HG02642 (cell line): ENCODE data around the gene SH3PXD2B.
A peak's percentile ranks its signal among the peaks of the same experiment; 100 is the strongest.
"Not testable (repeated sequence)": the region's sequence is repeated elsewhere in the genome, so short reads cannot be mapped to it uniquely, and the experiment has no call there.

Experiments used
- ATAC-seq: cut with Tn5 transposase; IDR thresholded peaks from one replicate; pipeline ENCODE4 v1.9.1; 2021; ENCODE audit warnings: mild to moderate bottlenecking; ENCODE audit not compliant: unreplicated experiment, poor library complexity

SH3PXD2B gene

DNA sequence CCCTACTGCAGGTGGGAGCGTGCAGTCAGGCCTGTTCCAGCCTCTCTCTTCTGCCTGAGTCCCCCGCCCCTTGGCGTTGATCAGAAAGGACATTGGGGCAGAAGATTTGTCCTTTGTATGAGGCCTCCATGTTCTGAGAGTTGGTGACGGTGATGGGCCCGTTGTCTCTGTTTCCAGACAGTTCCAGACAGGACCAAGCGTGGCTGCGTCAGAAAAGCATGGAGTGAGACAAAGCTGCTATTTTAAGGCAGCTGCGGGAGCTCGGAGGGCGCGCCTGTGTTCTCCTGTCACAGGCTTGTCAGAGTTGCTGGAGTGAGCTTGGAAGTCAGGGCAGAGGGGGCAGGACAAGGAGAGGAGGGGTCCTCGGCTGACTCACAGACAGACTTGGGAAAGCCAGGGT lies 32.1 kb upstream of the SH3PXD2B start:
- no peak for ATAC-seq

GRCh38 chr5:172485511-172486202 lies 31.3 kb upstream of the SH3PXD2B start:
- no peak for ATAC-seq

- ATAC-seq = no peak
Observed at GRCh38 chr5:172484664-172485063, 30.3 kb upstream of the SH3PXD2B start.

GRCh38 chr5:172482156-172483020 lies 28.1 kb upstream of the SH3PXD2B start:
- ATAC-seq = no peak

- no peak for ATAC-seq
Observed at GRCh38 chr5:172481011-172481800, 26.9 kb upstream of the SH3PXD2B start.

DNA sequence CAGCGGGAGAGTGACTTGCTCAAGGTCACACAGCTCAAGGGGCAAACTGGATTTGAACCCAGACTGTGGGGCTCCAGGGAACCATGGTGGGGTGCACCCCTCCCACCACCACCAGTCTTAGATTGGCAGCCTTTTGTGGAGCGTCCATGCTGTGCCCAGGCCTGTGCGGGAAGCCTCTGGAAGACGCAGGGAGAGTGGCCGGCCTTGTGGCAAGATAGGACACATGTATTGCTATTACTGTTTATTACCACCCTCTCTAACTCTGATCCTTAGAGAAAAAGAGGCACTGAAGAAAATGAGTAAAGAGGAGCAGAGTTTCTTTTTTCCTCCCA lies 25.4 kb upstream of the SH3PXD2B start:
- no peak for ATAC-seq

DNA sequence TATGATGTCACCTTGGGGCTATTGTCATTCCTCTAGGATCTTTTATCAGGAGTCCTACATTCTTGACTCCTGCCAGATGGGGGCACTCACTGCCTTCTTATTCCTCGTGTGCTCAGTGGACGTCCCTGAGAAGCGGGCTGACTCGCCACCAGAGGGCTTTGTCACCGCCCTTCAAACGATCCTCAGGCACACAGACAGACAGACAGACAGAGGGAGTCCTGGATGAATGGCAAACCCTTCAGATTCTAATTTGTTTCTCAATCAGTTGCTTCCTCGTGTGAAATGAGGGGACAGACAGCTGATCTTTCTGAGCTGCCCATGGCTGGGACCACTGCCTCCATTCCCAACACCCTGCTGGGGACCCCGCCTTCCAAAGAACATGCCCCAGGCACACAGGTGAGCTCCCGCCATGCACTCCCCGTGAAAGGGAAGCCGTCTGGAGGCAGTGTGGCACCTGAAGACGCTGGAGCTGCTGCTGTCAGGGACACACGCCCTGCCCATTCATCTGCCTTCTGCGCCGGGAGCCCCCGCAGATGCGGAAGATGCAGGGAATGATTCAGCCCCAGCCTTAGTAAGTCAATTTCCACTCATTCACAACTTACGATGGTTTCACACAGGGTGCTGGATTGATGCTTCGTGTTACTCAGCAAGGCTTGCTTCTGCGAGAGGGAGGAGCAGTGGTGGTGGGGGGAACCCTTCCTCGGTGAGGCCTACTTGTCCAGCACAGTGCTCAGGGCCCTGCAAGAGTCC lies 24.9 kb upstream of the SH3PXD2B start:
- peak; percentile 70 for ATAC-seq

GRCh38 chr5:172478695-172479033 lies 24.3 kb upstream of the SH3PXD2B start:
- not testable (repeated sequence) for ATAC-seq

DNA sequence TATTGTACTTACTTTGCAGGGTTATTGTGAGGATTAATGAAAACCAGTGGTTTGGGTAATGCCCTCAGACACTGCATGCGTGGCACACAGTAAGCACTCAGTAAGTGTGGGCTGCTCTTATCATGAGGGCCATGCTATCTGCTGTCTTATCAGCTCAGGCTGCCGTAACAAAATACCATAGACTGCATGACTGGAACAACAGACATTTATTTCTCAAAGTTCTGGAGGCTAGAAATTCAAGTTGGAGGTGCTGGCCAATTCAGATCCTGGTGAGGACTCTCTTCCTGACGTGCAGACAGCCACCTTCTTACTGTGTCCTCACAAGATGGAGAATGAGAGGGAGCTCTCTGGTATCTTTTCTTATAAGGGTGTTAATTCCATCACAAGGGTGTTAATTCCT lies 23.9 kb upstream of the SH3PXD2B start:
- ATAC-seq = no peak

DNA sequence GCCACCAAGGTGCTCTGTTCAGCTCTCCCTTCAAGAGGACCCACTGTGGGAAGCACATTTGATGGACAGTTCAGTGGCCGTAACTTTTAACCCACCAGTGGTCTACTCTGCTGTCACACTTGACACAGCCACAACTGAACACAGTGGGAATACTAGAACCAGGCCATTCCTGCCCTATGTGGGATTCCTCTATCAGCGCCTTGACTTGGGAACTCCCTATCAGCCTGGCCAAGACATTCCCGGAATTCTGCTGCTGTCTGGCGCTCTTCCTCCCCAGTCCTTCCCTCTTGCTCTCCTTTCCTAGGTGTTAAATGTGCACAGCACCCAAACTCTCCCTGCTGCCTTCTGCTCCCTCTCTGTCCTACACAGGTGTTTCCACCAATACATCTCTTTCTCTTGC lies 23.1 kb upstream of the SH3PXD2B start:
- ATAC-seq = no peak

DNA sequence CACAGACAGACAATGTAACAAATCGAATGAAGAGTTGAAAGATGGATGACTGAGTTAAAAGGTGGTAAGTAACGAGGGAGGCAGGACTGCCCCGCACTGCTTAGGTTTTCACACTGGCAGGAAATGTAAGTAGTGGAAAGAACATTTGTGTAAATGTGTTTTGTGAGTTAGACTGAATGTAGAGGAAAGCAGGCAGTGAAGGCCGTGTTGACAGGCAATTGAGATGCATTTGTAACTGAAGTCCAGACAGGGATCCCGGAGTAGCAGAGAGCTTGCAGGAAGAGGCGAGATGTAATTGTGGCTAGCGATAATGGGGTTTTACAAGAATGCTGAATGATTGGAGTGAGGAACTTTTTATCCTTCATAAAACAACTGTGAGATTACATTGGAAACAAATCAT lies 20.0 kb upstream of the SH3PXD2B start:
- no peak for ATAC-seq

- ATAC-seq = no peak
Observed at GRCh38 chr5:172473427-172473826, 19.1 kb upstream of the SH3PXD2B start.

- ATAC-seq = no peak
Observed at GRCh38 chr5:172469697-172470096, 15.4 kb upstream of the SH3PXD2B start.

GRCh38 chr5:172466062-172466461 lies 11.7 kb upstream of the SH3PXD2B start:
- no peak for ATAC-seq

- no peak for ATAC-seq
Observed at GRCh38 chr5:172463031-172463430, 8.7 kb upstream of the SH3PXD2B start.

DNA sequence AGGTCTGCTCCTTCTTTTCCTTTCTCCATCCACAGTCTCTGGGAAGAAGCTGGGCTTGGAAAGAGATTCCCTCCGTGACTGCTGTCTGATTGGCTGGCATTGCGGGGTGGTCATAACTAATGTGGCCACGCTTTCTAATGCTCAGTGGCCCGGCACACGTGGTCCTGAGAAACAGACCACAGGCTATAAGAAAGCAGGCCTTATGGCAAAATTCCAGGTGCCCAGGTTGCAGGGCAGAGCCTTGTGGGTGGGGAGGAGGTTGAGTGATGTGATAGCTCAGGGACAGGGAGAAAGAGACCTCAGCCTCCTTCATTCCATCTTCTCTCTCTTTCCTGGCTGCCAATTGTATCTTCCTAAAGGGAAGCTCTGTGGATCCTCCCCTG lies 5.4 kb upstream of the SH3PXD2B start:
- no peak for ATAC-seq

- ATAC-seq = no peak
Observed at GRCh38 chr5:172458976-172459782, 4.9 kb upstream of the SH3PXD2B start.

GRCh38 chr5:172456076-172456722 lies 1.9 kb upstream of the SH3PXD2B start:
- ATAC-seq = no peak

DNA sequence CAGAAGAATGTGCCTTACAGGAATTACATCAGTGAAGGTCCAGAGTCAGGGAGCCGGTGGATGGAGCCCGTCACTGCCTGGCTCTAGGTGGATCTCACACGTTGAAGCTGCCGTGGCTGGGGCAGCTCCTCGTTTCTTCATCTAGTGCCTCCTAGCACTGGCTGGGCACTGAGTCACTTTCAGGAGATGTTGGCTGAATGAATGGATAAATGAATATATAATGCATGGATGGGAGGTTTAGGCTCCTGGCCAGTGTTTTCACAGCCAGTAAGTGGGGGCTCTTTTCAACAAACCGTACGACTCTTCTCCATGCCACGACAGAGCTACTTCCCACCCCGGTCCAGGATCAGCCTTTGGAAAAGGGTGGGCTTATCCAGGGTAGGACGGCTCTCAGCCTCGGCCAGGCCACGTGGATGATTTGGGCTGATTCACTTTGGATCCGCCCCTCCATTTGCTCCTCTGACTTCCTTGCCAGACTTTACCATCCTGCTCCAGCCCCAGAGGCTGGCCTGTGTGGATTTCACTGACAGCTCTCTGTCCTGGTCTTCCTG lies 1.3 kb upstream of the SH3PXD2B start:
- no peak for ATAC-seq
